Activated CD4-positive, alpha-beta T cell treated with anti-CD3 and anti-CD28 coated beads for 1 hour (primary cell): Measurements from ENCODE around the gene FAM162A.
A peak's percentile ranks its signal among the peaks of the same experiment; 100 is the strongest.

Experiments used
- DNase-seq: peaks from one replicate; pipeline ENCODE4 v3.0.0-alpha.2; 2020

Gene FAM162A

GRCh38 chr3:122389197-122389596, 5.2 kb downstream of the FAM162A start:
- DNase-seq, result no peak

- DNase-seq, result no peak
Measured at GRCh38 chr3:122389892-122390291, 5.9 kb downstream of the FAM162A start.

- DNase-seq, result no peak
Measured at GRCh38 chr3:122390665-122391064, 6.7 kb downstream of the FAM162A start.

GRCh38 chr3:122391681-122392446, 7.9 kb downstream of the FAM162A start:
- no peak for DNase-seq

GRCh38 chr3:122392868-122393844, 9.2 kb downstream of the FAM162A start:
- no peak for DNase-seq

- DNase-seq, result no peak
Measured at GRCh38 chr3:122394173-122394572, 10.2 kb downstream of the FAM162A start.

GRCh38 chr3:122395582-122395981, 11.6 kb downstream of the FAM162A start:
- DNase-seq, result no peak

GRCh38 chr3:122396511-122396910, 12.5 kb downstream of the FAM162A start:
- DNase-seq, result no peak

GRCh38 chr3:122397201-122397600, 13.2 kb downstream of the FAM162A start:
- DNase-seq, result no peak

GRCh38 chr3:122398920-122399319, 14.9 kb downstream of the FAM162A start:
- no peak for DNase-seq

GRCh38 chr3:122403489-122403888, 19.5 kb downstream of the FAM162A start:
- DNase-seq, result no peak

- DNase-seq, result no peak
Measured at GRCh38 chr3:122405015-122405414, 21.0 kb downstream of the FAM162A start.

GRCh38 chr3:122406198-122406597, 22.2 kb downstream of the FAM162A start:
- DNase-seq, result no peak

- no peak for DNase-seq
Measured at GRCh38 chr3:122407946-122408345, 24.0 kb downstream of the FAM162A start.

- DNase-seq, result no peak
Measured at GRCh38 chr3:122409446-122409845, 25.5 kb downstream of the FAM162A start.

GRCh38 chr3:122410111-122410510, 26.1 kb downstream of the FAM162A start:
- no peak for DNase-seq

GRCh38 chr3:122410639-122411038, 26.7 kb downstream of the FAM162A start:
- no peak for DNase-seq

GRCh38 chr3:122414391-122414790, 30.4 kb downstream of the FAM162A start:
- no peak for DNase-seq

- no peak for DNase-seq
Measured at GRCh38 chr3:122415104-122415744, 31.2 kb downstream of the FAM162A start.

- DNase-seq, result peak; percentile 98
Measured at GRCh38 chr3:122415762-122416654, 32.0 kb downstream of the FAM162A start, which contains the start of gene WDR5B. TSS of gene WDR5B (minus strand) at chr3:122416062. CDS start at chr3:122415528, 534 bp downstream.

- DNase-seq, result no peak
Measured at GRCh38 chr3:122416966-122417365, 33.0 kb downstream of the FAM162A start.

- no peak for DNase-seq
Measured at GRCh38 chr3:122421101-122421500, 37.1 kb downstream of the FAM162A start.
